Stimulated activated memory B cell treated with anti-CD40 and anti-IgM and Interleukin-4, amounts not matched to agents 10 μg/mL and 1 μg/mL and 100 μg/mL, for 72 hours (primary cell): Measurements from ENCODE around the gene DHRS4L2.

Source experiments
- ATAC-seq: fragments of 150-1000 bp; cut with Tn5 transposase; 2 replicates; pipeline ENCODE4 v1.10.0; 2021
- H3K27ac Mint-ChIP-seq: one replicate; pipeline ENCODE4 v1.8.0; 2022; ENCODE audit warnings: mild to moderate bottlenecking, mixed read lengths
- H3K27me3 Mint-ChIP-seq: one replicate; pipeline ENCODE4 v1.8.0; 2022; ENCODE audit warnings: mixed read lengths
- H3K36me3 Mint-ChIP-seq: one replicate; pipeline ENCODE4 v1.8.0; 2022; ENCODE audit warnings: mixed read lengths
- H3K4me1 Mint-ChIP-seq: one replicate; pipeline ENCODE4 v1.8.0; 2022; ENCODE audit warnings: mixed read lengths
- H3K4me3 Mint-ChIP-seq: one replicate; pipeline ENCODE4 v1.8.0; 2022; ENCODE audit warnings: mild to moderate bottlenecking, moderate library complexity, mixed read lengths
- H3K9me3 Mint-ChIP-seq: one replicate; pipeline ENCODE4 v1.8.0; 2022; ENCODE audit warnings: mixed read lengths

Gene DHRS4L2

GRCh38 chr14:24052656-24053547 lies 64.2 kb downstream of the DHRS4L2 start:
- no peak for ATAC-seq
- peak overlapping the region; percentile 54 for H3K27ac Mint-ChIP-seq
- peak overlapping the region; percentile 78 for H3K4me3 Mint-ChIP-seq
- H3K27me3 Mint-ChIP-seq = no peaks in the 10 kb centered on the region
- no peaks in the 10 kb centered on the region for H3K9me3 Mint-ChIP-seq
- peaks cover 11% of the 10 kb centered on the region for H3K36me3 Mint-ChIP-seq
- H3K4me1 Mint-ChIP-seq = peaks cover 44% of the 10 kb centered on the region

DNA sequence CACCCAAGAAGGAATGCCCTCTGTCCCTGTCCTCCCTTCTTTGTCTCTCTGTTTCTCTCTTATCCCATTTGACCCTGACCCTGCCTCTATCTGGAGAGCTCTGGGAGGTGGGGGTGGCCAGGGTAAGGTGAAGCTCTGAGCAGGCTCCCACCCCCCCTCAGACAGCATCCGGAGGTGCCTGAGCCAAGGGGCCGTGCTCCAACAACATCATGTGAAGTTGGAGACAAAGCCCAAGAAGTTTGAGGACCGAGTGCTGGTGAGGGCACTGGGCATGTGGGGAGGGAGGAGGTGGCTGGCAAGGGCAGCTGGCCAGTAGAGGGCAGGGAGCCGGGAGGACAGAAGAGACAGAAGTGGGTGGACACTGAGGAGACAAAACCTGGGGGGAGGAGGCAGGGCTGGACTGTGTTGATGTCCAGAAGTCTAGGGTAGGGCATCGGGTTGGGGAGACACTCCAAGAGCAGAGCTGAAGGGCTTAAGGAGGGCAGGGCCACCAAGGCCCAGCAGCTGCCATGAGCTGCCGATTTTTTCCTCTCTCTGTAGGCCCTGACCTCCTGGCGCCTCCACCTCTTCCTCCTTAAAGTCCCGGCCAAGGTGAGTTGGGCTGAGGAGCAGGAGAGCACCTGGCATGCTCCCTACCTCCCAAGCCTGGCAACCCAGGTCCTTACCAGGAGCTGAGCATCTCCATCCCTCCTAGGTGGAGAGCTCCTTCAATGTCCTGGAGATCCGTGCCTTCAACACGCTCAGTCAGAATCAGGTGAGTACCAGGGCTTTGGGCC lies 65.0 kb downstream of the DHRS4L2 start:
- Mint-ChIP-seq H3K9me3 (no peaks in the 10 kb centered on the region), H3K27me3 (no peaks in the 10 kb centered on the region), H3K27ac (peak overlapping the region; percentile 54), H3K4me3 (peak overlapping the region; percentile 78), H3K36me3 (peaks cover 11% of the 10 kb centered on the region), H3K4me1 (peaks cover 41% of the 10 kb centered on the region)
- ATAC-seq = no peak

DNA sequence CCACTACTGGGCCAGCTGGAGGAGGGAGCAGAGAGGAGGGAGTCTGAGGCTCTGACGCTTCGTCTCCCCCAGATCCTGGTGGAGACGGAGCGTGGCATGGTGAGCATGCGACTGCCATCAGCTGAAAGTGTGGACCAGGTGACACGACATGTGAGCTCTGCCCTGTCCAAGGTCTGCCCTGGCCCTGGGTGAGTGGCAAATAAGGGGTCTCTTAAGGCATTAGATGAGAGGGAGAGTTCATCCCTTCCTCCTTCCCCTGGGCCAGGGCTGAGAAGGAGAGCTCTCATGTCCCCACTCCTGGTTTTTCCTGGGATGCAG lies 65.6 kb downstream of the DHRS4L2 start:
- H3K9me3 Mint-ChIP-seq = no peaks in the 10 kb centered on the region
- peaks cover 36% of the 10 kb centered on the region for H3K4me1 Mint-ChIP-seq
- H3K27me3 Mint-ChIP-seq = no peaks in the 10 kb centered on the region
- H3K36me3 Mint-ChIP-seq = peaks cover 11% of the 10 kb centered on the region
- no peak for ATAC-seq
- H3K27ac Mint-ChIP-seq = no peak overlapping the region
- no peak overlapping the region for H3K4me3 Mint-ChIP-seq

DNA sequence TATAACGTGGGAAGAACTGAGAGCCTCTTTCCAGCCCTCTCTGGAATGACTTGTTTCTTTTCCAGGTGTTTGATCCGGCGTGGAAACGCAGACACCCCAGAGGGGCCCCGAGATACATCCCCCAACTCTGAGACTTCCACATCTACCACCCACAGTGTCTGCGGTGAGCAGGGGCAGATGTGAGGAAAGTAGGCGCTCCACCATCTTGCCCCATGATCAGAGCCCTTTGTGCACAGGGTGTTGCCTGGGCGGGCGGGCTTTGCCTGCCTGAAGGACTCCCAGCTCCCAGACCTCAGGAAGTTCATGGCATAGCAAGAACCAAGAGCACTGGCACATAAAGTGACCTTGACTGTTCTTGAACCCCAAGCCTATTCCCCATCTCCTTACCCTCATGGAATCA lies 65.9 kb downstream of the DHRS4L2 start:
- Mint-ChIP-seq H3K27ac (no peak overlapping the region), H3K4me3 (no peak overlapping the region), H3K4me1 (peaks cover 32% of the 10 kb centered on the region), H3K27me3 (no peaks in the 10 kb centered on the region), H3K9me3 (no peaks in the 10 kb centered on the region), H3K36me3 (peaks cover 11% of the 10 kb centered on the region)
- ATAC-seq = no peak
